T-helper 2 cell (primary cell): Measurements from ENCODE around the gene TMEM126A.
A peak's percentile ranks its signal among the peaks of the same experiment; 100 is the strongest.
"Not testable (repeated sequence)": the region's sequence is repeated elsewhere in the genome, so short reads cannot be mapped to it uniquely, and the experiment has no call there.

Source experiments
- DNase-seq, 5 experiments: peaks; one replicate each; pipeline versions ENCODE4 v3.0.0 to v3.0.0-alpha.2; 2012 to 2022
- total RNA-seq, 2 donors: gene quantifications; one replicate each; lab custom pipeline; 2026; lab: John Stamatoyannopoulos, UW

The TMEM126A gene
- 13.5 to 18.4 reads per million in 2 donors for total RNA-seq

GRCh38 chr11:85647604-85648299 is at the start of gene TMEM126A:
TMEM126A (plus strand) TSS chr11:85647967; CDS start chr11:85650256, 2,289 bp downstream.
- peak; percentile 77 to 93 (median 87) for DNase-seq

- DNase-seq = no peak
These were observed 48.7 kb upstream of the TMEM126A start for GRCh38 chr11:85599083-85599482.

GRCh38 chr11:85602526-85603213 is 45.1 kb upstream of the TMEM126A start:
- no peak for DNase-seq

GRCh38 chr11:85603220-85603619 is 44.5 kb upstream of the TMEM126A start:
- no peak for DNase-seq

- not testable (repeated sequence) for DNase-seq
These were observed 41.5 kb upstream of the TMEM126A start for GRCh38 chr11:85606237-85606636.

GRCh38 chr11:85608621-85609020 is 39.1 kb upstream of the TMEM126A start:
- not testable (repeated sequence) for DNase-seq

GRCh38 chr11:85609286-85609685 is 38.5 kb upstream of the TMEM126A start:
- not testable (repeated sequence) for DNase-seq

- DNase-seq = not testable (repeated sequence)
These were observed 36.1 kb upstream of the TMEM126A start for GRCh38 chr11:85611643-85612042.

- DNase-seq = no peak
These were observed 28.3 kb upstream of the TMEM126A start for GRCh38 chr11:85619499-85619898.

- DNase-seq = no peak
These were observed 27.5 kb upstream of the TMEM126A start for GRCh38 chr11:85620256-85620655.

- DNase-seq = no peak
These were observed 21.3 kb upstream of the TMEM126A start for GRCh38 chr11:85626496-85626895.

- peak in 2 of 5 experiments; percentile 12 to 23 for DNase-seq
These were observed 20.3 kb upstream of the TMEM126A start, which contains the start of gene DLG2 for GRCh38 chr11:85627332-85627997. DLG2 (minus strand) TSS chr11:85627344.

GRCh38 chr11:85627998-85628770 is 19.6 kb upstream of the TMEM126A start, which contains the start of gene TMEM126B:
TMEM126B (plus strand) TSS chr11:85628593; CDS start chr11:85628608, 15 bp downstream.
- DNase-seq = peak; percentile 90 to 98 (median 93)

- DNase-seq = no peak
These were observed 18.9 kb upstream of the TMEM126A start for GRCh38 chr11:85628771-85629341.

GRCh38 chr11:85634747-85635146 is 13.0 kb upstream of the TMEM126A start:
- no peak for DNase-seq

GRCh38 chr11:85643191-85643614 is 4.6 kb upstream of the TMEM126A start:
- no peak for DNase-seq

GRCh38 chr11:85647078-85647477 is 689 bp upstream of the TMEM126A start:
- DNase-seq = no peak

- DNase-seq = no peak
These were observed 3.4 kb downstream of the TMEM126A start for GRCh38 chr11:85651118-85651517.

- DNase-seq = no peak
These were observed 5.2 kb downstream of the TMEM126A start for GRCh38 chr11:85652786-85653447.

- not testable (repeated sequence) for DNase-seq
These were observed 6.6 kb downstream of the TMEM126A start for GRCh38 chr11:85654343-85654742.

- DNase-seq = no peak
These were observed 9.0 kb downstream of the TMEM126A start for GRCh38 chr11:85656777-85657176.
